Stimulated activated CD4-positive, alpha-beta T cell treated with anti-CD3 and anti-CD28 coated beads, Interleukin-12 subunit alpha, Interleukin-12 subunit beta, amount 100 ng/mL, for 48 hours (primary cell): Measurements from ENCODE around the gene KDM3B.
"Not testable (repeated sequence)": the region's sequence is repeated elsewhere in the genome, so short reads cannot be mapped to it uniquely, and the experiment has no call there.

Experiments used
- DNase-seq, 3 donors: peaks; one replicate each; pipeline ENCODE4 v3.0.0-alpha.2; 2020; ENCODE audit warnings: low read depth in 2 of 3, low spot score in 1 of 3

The KDM3B gene

GRCh38 chr5:138386290-138386689 is 33.8 kb downstream of the KDM3B start:
- no peak for DNase-seq

DNA sequence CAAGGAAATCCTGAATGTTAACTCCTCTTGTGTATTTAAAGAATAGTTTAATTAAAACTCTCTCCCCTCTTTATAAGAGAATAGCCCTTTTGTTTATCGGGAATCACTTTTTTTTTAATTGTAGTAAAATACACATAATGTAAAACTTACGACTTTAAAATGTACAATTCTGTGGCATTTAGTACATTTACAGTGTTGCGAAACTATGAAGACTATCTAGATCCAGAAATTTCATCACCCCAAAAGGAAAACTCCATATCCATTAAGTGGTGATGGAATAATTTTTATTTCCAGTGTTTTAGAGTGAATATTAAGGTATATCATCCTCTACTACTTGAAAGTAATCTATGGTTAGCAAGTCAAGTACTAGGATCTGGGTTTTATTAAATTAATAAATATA is 36.8 kb downstream of the KDM3B start:
- DNase-seq = no peak

DNA sequence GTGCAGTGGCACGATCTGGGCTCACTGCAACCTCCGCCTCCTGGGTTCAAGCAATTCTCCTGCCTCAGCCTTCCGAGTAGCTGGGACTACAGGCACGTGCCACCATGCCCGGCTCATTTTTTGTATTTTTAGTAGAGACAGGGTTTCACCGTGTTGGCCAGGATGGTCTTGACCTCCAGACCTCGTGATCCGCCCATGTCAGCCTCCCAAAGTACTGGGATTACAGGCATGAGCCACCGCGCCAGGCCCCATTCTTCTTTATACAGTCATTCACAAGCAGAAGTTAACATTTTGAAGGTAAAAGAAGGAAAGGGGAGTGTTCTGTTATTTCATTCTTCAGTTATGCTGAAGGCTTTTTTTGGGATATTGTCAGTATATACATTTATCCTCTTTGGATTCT is 37.4 kb downstream of the KDM3B start:
- not testable (repeated sequence) for DNase-seq

GRCh38 chr5:138391859-138392386 is 39.4 kb downstream of the KDM3B start:
- DNase-seq = no peak

- DNase-seq = no peak
Measured at GRCh38 chr5:138402640-138403039, 50.2 kb downstream of the KDM3B start.

DNA sequence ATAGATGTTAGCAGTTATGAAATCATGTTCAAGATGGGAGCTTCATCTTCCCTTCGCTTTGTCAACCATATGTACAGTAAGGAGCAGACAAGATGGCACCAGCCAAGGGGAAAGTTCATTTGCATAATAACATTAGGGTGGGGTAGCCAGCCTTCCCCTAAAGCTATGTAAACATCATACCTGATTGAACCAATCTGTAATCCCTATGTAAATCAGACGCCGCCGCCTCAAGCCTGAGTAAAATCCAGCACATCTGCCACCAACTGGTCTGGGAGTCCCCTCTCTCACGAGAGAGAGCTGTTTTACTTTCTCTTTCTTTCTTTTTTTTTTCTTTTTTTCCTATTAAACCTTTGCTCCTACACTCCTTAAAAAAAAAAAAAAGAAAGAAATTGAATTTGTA is 55.5 kb downstream of the KDM3B start:
- peak in 1 of 3 donors; percentile 3 for DNase-seq

- peak in 2 of 3 donors; percentile 2 to 13 for DNase-seq
Measured at GRCh38 chr5:138410996-138411640, 58.6 kb downstream of the KDM3B start.

DNA sequence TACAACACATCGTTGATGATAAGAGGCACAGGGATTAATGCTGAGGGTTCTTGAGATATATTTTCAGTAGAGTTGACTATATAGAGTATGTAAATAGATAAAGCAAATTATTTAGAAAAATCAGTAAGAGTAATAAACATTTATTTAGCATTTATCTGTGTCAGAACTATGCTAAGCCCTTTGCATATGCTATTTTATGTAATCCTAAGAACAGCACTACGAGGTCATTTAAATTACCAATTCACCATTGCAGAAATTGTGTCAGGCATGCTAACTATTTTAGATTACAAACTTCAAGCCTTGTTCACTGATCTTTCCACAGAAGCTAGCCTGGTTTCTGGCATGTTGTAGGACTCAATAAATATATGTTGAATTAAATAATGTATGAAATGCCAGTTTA is 66.0 kb downstream of the KDM3B start:
- no peak for DNase-seq

- DNase-seq = no peak
Measured at GRCh38 chr5:138425079-138425478, 72.6 kb downstream of the KDM3B start.

DNA sequence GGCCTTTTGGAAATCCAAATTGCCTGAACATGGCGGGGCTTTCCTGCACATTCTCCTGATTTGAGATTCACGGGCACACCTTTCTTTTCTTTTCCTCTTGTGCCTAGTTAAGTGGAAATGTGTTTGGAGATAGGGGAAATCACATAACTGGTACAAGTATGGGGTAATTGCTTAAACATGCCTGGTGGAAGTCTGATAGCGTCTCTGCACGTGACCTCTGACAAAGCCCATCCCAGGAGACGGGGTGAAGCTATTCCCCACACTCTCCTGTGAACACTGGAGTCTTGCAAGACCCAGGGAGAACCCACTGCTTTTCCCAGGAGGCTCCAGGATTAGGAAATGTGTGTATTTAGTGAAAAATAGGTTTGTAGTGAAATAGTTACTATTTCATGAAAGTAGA is 83.5 kb downstream of the KDM3B start:
- DNase-seq = no peak

- DNase-seq = no peak
Measured at GRCh38 chr5:138438003-138438723, 85.7 kb downstream of the KDM3B start.

DNA sequence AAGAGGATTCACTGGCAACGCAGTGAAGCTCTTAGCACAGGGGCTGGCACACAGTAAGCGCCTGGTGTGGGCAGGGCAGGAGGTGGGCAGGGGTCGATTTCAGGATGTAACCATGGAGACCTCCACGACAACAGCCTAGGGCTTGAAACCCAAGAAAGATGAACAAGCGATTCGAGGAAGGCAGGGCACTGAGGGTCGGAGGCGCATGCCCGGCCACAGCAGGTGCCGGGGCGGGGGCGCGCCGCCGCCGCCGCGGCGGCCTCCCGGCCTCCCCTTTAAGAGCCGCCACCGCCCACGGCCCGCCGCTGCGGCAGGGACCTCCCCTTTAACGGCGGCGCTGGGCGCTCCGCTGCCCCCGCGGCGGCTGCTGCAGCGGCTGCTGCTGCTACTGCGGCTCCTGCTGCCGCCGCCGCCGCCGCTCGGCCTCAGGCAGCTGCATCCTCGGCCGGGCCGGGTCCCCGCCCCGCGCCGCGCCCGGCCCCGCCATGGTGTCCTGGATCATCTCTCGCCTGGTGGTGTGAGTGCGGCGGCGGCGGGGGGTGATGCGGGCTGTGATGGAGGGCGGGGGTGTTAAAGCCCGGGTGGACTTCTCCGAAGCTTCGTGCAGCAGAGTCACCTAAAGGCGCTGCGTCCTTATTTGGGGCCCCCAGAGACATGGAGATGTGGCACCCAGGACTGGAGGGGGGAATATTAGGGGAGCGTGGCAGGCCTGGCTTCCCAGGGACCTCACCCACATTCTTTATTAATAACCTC is 86.4 kb downstream of the KDM3B start, which contains the start of gene REEP2:
Gene REEP2 (plus strand): TSS at position 334 of the 753 bp plus-strand sequence. CDS start 152 bp downstream, at position 486.
- DNase-seq = peak; percentile 37 to 66 (median 38)

DNA sequence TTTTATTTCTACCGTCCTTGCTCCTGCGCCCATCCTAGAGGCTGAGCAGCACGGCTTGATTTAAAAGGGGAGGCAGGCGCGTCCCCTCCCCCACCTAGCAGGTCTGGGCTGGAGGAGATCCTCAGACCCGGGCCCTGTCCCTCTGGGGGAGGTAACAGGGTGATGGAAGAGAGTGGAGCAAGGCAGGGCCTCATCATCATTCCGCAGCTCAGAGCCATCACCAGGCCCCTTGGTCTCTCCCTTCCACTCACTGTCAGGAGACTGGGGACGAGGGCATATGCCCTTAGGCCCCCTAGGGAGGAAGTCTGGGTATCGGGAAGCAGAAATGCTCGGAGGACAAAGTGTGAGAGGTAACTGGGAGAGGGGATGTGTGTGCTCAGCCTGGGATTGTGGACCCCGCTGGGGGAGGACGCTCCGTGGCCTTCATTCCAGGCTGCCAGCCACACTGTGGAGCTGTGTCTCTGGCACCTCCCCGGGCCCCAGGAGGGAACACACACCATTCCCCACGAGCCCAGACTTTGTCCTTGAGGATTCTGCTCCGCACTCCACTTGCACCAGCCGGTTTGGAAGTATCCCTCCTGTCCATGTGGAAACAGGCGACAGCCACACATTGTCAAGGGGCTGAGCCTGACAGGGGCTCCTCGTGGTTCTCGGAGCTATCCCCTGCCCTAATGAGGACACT is 87.1 kb downstream of the KDM3B start:
- DNase-seq = no peak

DNA sequence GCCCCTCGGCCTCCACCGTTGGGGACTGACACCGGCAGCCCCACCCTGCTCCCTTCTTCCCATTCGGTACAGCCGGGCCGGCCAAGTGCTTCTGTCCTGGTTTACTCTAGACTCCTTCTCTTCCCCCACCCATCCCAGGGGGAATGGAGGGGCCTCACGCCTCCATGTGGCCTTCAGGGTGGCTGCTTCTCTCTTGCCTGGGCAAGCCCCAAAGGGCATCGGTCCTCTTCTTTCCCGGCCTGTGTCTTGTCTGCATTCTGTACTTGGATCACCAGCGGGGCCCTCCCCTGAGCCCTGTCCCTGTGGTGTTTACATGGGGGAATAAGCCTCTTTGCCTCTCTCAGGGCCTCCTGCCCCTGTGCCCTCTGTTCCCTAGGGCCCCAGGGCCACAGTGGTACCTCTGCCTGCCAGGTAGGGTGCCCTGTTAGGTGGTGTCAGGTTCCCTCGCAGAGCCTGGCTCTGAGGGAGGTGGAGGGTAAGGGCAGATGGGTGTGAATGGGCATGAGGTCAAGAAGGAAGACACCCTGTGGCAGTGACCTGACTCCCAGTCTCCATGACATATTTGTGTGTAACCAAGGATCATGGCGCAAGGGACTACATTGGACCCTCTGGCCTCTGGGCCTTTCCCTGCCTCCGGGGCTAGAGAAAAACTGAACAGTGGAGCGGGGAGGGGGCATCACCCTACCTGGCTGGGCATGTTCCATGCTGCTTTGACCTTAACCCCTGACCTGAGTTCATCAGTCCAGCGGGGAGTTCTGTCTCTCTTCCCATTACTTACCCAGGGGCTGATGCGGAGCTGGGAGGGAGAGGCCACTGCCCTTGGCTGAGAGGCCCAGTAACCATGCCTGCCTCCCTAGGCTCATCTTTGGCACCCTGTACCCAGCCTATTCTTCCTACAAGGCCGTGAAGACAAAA is 87.9 kb downstream of the KDM3B start:
- no peak for DNase-seq

DNA sequence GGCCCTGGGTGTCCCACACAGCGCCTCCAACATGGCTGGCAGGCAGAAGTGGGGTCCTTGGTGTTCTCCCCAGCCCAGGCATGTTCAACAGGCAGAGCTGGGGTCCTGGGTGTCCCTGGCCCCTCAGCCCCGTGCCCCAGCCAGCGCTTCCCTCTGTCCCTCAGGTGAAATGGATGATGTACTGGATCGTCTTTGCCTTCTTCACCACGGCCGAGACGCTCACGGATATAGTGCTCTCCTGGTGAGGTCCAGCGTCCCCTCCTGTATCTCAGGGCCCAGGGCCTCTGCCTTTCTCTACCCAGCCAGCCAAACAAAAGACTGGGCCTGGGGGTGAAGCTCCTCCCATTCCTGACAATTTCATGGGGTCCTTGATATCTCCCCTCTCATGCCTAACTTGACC is 88.7 kb downstream of the KDM3B start:
- no peak for DNase-seq

- DNase-seq = no peak
Measured at GRCh38 chr5:138444078-138444773, 91.7 kb downstream of the KDM3B start.

DNA sequence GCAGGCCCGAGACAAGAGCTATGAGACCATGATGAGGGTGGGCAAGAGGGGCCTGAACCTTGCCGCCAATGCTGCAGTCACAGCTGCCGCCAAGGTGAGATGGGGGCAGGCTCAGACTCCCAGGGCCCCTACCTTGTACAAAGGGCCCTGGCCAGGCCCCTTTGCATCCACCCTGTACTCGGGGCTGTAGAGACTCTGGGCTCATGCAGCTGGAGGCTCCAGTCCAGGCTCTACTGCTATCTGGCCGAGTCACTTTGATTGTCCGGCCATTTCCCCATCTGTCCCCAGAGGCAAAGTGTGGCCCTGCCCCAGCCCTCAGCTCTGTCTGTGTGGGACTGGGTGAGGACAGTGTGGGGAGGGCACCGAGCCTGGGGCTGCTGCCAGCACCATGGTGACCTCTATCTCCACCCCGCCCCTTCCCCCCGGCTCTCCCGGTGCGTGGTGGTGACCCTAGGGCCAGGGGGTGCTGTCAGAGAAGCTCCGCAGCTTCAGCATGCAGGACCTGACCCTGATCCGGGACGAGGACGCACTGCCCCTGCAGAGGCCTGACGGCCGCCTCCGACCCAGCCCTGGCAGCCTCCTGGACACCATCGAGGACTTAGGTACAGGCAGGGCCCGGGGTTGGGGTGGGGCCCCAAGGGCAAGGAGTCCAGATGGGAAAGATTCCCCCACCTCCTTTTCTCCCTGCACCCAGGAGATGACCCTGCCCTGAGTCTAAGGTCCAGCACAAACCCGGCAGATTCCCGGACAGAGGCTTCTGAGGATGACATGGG is 92.5 kb downstream of the KDM3B start:
- no peak for DNase-seq

DNA sequence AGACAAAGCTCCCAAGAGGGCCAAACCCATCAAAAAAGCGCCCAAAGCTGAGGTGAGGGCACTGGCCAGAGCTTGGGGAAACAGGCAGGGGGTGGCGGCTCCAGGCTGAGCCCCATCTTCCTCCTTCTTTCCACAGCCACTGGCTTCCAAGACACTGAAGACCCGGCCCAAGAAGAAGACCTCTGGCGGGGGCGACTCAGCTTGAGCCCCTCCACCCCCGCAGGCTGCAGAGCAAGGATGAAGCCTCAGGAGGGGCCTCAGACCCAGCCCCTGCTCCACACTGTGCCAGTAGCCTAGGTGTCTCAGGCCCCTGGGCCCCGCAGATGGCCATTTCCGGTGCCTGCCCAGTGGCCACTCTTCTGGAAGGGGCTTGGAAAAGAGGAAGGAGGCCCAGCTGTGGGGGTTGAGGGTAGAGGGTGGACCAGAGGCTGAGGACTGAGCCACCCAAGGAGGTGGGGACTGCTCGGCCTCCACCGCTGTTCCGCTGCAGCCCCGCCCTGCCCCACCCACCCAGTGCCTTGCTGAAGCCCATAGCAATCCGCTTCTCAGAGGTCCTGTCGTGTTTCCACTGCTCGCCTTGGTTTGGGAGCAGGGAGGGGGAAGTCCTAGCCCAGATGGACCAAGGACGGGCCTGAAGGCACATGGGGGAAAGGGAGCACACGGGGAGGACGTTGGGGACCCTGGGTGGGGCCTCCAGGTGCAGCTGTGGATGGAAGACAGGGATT is 93.2 kb downstream of the KDM3B start:
- no peak for DNase-seq
